ENCODE measurements around the gene CCL5.

GRCh38 chr17:35906191-35906925 is 26.2 kb upstream of the CCL5 start:
- TF ChIP-seq EZH2 (IDR thresholded peaks at IDR 0.05; ENCODE audit: borderline replicate concordance, low read depth, low read length, severe bottlenecking) (no peak), POLR2AphosphoS5 (IDR thresholded peaks at IDR 0.05; ENCODE audit: insufficient read depth, low read depth, low read length) (no peak)
- TF ChIP-seq, protein P1, sequence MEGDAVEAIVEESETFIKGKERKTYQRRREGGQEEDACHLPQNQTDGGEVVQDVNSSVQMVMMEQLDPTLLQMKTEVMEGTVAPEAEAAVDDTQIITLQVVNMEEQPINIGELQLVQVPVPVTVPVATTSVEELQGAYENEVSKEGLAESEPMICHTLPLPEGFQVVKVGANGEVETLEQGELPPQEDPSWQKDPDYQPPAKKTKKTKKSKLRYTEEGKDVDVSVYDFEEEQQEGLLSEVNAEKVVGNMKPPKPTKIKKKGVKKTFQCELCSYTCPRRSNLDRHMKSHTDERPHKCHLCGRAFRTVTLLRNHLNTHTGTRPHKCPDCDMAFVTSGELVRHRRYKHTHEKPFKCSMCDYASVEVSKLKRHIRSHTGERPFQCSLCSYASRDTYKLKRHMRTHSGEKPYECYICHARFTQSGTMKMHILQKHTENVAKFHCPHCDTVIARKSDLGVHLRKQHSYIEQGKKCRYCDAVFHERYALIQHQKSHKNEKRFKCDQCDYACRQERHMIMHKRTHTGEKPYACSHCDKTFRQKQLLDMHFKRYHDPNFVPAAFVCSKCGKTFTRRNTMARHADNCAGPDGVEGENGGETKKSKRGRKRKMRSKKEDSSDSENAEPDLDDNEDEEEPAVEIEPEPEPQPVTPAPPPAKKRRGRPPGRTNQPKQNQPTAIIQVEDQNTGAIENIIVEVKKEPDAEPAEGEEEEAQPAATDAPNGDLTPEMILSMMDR (IDR thresholded peaks at IDR 0.05; ENCODE audit: extremely low read depth in 1 of 2, insufficient read depth in 1 of 2, low read depth in 1 of 2, low read length in 2 of 2), result no peak

Data from endothelial cell of umbilical vein (primary cell).